Measurements from ENCODE around the gene CHDH. TPM values are rescaled to one million over a fixed set of nuclear protein-coding genes. Genes with fewer than 3 reads are reported as not detected.

CHDH gene
- total and polyA plus RNA-seq, 2 donors (not counting 3 experiments of a cell fraction or from before 2014, with no cell fraction given): 0.04 to 0.06 TPM

GRCh38 chr3:53883008-53883407 lies 36.8 kb upstream of the CHDH start:
- H3K27ac ChIP-seq (ENCODE audit: insufficient read depth, low read depth, low read length): no peak overlapping the region
- H3K4me3 ChIP-seq (replicated peaks in 1 of 3; ENCODE audit: insufficient read depth in 1 of 3, low read depth in 1 of 3, low read length in 3 of 3): no peak overlapping the region
- peaks cover 13% of the 10 kb centered on the region for H3K79me2 ChIP-seq (ENCODE audit: control insufficient read depth, insufficient read depth, low read length)
- no TSS peak for BruUV-seq (replicated peaks)
- H3K4me2 ChIP-seq (ENCODE audit: insufficient read depth, low read length): no peak overlapping the region
- H3K9me3 ChIP-seq (replicated peaks; ENCODE audit: control insufficient read depth, insufficient read depth, low read length): no peaks in the 10 kb centered on the region
- no peaks in the 10 kb centered on the region for H3K27me3 ChIP-seq (ENCODE audit: control insufficient read depth in 2 of 2, insufficient read depth in 2 of 2, low read length in 2 of 2)
- no peaks in the 10 kb centered on the region for H4K20me1 ChIP-seq (replicated peaks; ENCODE audit: control insufficient read depth, extremely low read depth, insufficient read depth, low read length)
- dilution Hi-C loops (cut with MboI; ENCODE audit: extremely low pct_ligation_motif_present, low sequenced_read_pairs) (no loop called here), intact Hi-C loops (cut with micrococcal nuclease) (no loop called here)
- H3K9ac ChIP-seq (replicated peaks; ENCODE audit: extremely low read depth, insufficient read depth, low read length): no peak overlapping the region
- peaks cover 10% of the 10 kb centered on the region for H3K4me1 ChIP-seq (ENCODE audit: control insufficient read depth, extremely low read depth, insufficient read depth, low read length)
- H2AFZ ChIP-seq (ENCODE audit: low read depth, low read length): no peak overlapping the region
- ChIA-PET CTCF (interaction anchor here (1.4 kb wide), 1 partner anchor 8 kb away, joined by 4 read pairs; the partner anchor contains the start of gene SELENOK), POLR2A (interaction anchor here (2.2 kb wide), 1 partner anchor 9 kb away, joined by 6 read pairs; the partner anchor contains the start of gene SELENOK)
- FAIRE-seq (no peak), DNase-seq (ENCODE audit: low read depth, low spot score) (no peak)
- TF ChIP-seq FOS (IDR thresholded peaks at IDR 0.05; ENCODE audit: borderline replicate concordance, insufficient read depth, low read length) (no peak), EZH2 (IDR thresholded peaks at IDR 0.05; ENCODE audit: borderline replicate concordance, low read depth, low read length, severe bottlenecking) (no peak), CTCF (IDR thresholded peaks at IDR 0.05; ENCODE audit: extremely low read depth in 1 of 2, insufficient read depth in 1 of 2, low read depth in 1 of 2, low read length in 2 of 2) (no peak), POLR2AphosphoS5 (IDR thresholded peaks at IDR 0.05; ENCODE audit: insufficient read depth, low read depth, low read length) (no peak), MYC (IDR thresholded peaks at IDR 0.05; ENCODE audit: low read depth, low read length) (no peak), MAX (IDR thresholded peaks at IDR 0.05; ENCODE audit: insufficient read depth, insufficient read length) (no peak), GATA2 (IDR thresholded peaks at IDR 0.05; ENCODE audit: insufficient read depth, insufficient read length, low read depth, low read length) (no peak), POLR2A (IDR thresholded peaks at IDR 0.05; ENCODE audit: low read depth, low read length) (no peak), JUN (IDR thresholded peaks at IDR 0.05; ENCODE audit: borderline replicate concordance, insufficient read depth, insufficient read length, low read depth) (no peak)
- H3K9me1 ChIP-seq (replicated peaks; ENCODE audit: control insufficient read depth, extremely low read depth, insufficient read depth, low read length): no peaks in the 10 kb centered on the region
- H3K36me3 ChIP-seq (ENCODE audit: control insufficient read depth in 2 of 2, extremely low read depth in 1 of 2, insufficient read depth in 2 of 2, low read length in 2 of 2): peaks cover 6 to 21% of the 10 kb centered on the region in 2 experiments
